ENCODE data around the gene NEB. TPM values are rescaled to one million over a fixed set of nuclear protein-coding genes. Genes with fewer than 3 reads are reported as not detected.

The NEB gene
- polyA plus RNA-seq, 1 donor from 2014 or later = 0.38 TPM

GRCh38 chr2:151483546-151483945 lies 250.7 kb downstream of the NEB start:
- H3K79me2 ChIP-seq (replicated peaks; ENCODE audit: insufficient read depth, low read length) = no peaks in the 10 kb centered on the region
- no peaks in the 10 kb centered on the region for H4K20me1 ChIP-seq (ENCODE audit: insufficient read depth)
- H3K27me3 ChIP-seq (ENCODE audit: insufficient read depth, low read depth, low read length) = no peaks in the 10 kb centered on the region
- TF ChIP-seq POLR2AphosphoS5 (IDR thresholded peaks at IDR 0.05) (no peak), MXI1 (conservative IDR thresholded peaks at IDR 0.05; ENCODE audit: poor library complexity, severe bottlenecking) (no peak), SMC3 (conservative IDR thresholded peaks at IDR 0.05; ENCODE audit: poor library complexity) (no peak), EZH2 (IDR thresholded peaks at IDR 0.05; ENCODE audit: borderline replicate concordance, insufficient read depth, low read length, poor library complexity, severe bottlenecking) (no peak), TAF1 (IDR thresholded peaks at IDR 0.05; ENCODE audit: low read depth) (no peak), CTCF (IDR thresholded peaks at IDR 0.05; ENCODE audit: poor library complexity, severe bottlenecking) (no peak), EP300 (conservative IDR thresholded peaks at IDR 0.05; ENCODE audit: poor library complexity, severe bottlenecking) (no peak), RAD21 (conservative IDR thresholded peaks at IDR 0.05) (no peak)
- TF ChIP-seq, protein P1, sequence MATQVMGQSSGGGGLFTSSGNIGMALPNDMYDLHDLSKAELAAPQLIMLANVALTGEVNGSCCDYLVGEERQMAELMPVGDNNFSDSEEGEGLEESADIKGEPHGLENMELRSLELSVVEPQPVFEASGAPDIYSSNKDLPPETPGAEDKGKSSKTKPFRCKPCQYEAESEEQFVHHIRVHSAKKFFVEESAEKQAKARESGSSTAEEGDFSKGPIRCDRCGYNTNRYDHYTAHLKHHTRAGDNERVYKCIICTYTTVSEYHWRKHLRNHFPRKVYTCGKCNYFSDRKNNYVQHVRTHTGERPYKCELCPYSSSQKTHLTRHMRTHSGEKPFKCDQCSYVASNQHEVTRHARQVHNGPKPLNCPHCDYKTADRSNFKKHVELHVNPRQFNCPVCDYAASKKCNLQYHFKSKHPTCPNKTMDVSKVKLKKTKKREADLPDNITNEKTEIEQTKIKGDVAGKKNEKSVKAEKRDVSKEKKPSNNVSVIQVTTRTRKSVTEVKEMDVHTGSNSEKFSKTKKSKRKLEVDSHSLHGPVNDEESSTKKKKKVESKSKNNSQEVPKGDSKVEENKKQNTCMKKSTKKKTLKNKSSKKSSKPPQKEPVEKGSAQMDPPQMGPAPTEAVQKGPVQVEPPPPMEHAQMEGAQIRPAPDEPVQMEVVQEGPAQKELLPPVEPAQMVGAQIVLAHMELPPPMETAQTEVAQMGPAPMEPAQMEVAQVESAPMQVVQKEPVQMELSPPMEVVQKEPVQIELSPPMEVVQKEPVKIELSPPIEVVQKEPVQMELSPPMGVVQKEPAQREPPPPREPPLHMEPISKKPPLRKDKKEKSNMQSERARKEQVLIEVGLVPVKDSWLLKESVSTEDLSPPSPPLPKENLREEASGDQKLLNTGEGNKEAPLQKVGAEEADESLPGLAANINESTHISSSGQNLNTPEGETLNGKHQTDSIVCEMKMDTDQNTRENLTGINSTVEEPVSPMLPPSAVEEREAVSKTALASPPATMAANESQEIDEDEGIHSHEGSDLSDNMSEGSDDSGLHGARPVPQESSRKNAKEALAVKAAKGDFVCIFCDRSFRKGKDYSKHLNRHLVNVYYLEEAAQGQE (IDR thresholded peaks at IDR 0.05; ENCODE audit: borderline replicate concordance) = no peak
- no peaks in the 10 kb centered on the region for H3K9me3 ChIP-seq (ENCODE audit: low read length)
- H3F3A ChIP-seq (ENCODE audit: insufficient read depth, low read length, poor library complexity, severe bottlenecking) = no peaks in the 10 kb centered on the region
- no peak overlapping the region for H3K4me2 ChIP-seq (ENCODE audit: low read length)
- no peak overlapping the region for H3K4me3 ChIP-seq (ENCODE audit: low read length)
- no peak overlapping the region for H3K27ac ChIP-seq (ENCODE audit: low read length)
- H3K9me2 ChIP-seq (ENCODE audit: insufficient read depth, low read length) = no peaks in the 10 kb centered on the region
- H3K9ac ChIP-seq (ENCODE audit: low read length) = no peak overlapping the region
- no peak overlapping the region for H2AFZ ChIP-seq (ENCODE audit: low read depth, low read length)
- peaks cover 10% of the 10 kb centered on the region for H3K36me3 ChIP-seq (ENCODE audit: insufficient read depth, low read length)

GRCh38 chr2:151482171-151482725 lies 252.0 kb downstream of the NEB start:
- H3K9ac ChIP-seq (ENCODE audit: low read length) = no peak overlapping the region
- no peaks in the 10 kb centered on the region for H3K79me2 ChIP-seq (replicated peaks; ENCODE audit: insufficient read depth, low read length)
- H3K4me3 ChIP-seq (ENCODE audit: low read length) = no peak overlapping the region
- no peaks in the 10 kb centered on the region for H3K9me3 ChIP-seq (ENCODE audit: low read length)
- H3K9me2 ChIP-seq (ENCODE audit: insufficient read depth, low read length) = no peaks in the 10 kb centered on the region
- no peaks in the 10 kb centered on the region for H3K27me3 ChIP-seq (ENCODE audit: insufficient read depth, low read depth, low read length)
- peaks cover 10% of the 10 kb centered on the region for H3K36me3 ChIP-seq (ENCODE audit: insufficient read depth, low read length)
- no peak overlapping the region for H3K4me2 ChIP-seq (ENCODE audit: low read length)
- H3K27ac ChIP-seq (ENCODE audit: low read length) = no peak overlapping the region
- H3F3A ChIP-seq (ENCODE audit: insufficient read depth, low read length, poor library complexity, severe bottlenecking) = no peaks in the 10 kb centered on the region
- TF ChIP-seq, protein P1 (IDR thresholded peaks at IDR 0.05; ENCODE audit: borderline replicate concordance) = no peak
- no peak for TF ChIP-seq POLR2AphosphoS5 (IDR thresholded peaks at IDR 0.05)
- TF ChIP-seq SMC3 (conservative IDR thresholded peaks at IDR 0.05; ENCODE audit: poor library complexity) = no peak
- TF ChIP-seq EP300 (conservative IDR thresholded peaks at IDR 0.05; ENCODE audit: poor library complexity, severe bottlenecking) = no peak
- TF ChIP-seq CTCF (IDR thresholded peaks at IDR 0.05; ENCODE audit: poor library complexity, severe bottlenecking) = no peak
- no peak for TF ChIP-seq RAD21 (conservative IDR thresholded peaks at IDR 0.05)
- no peak overlapping the region for H2AFZ ChIP-seq (ENCODE audit: low read depth, low read length)
- no peaks in the 10 kb centered on the region for H4K20me1 ChIP-seq (ENCODE audit: insufficient read depth)
